ACHN (cell line): ENCODE results near the gene ELAVL1.
A peak's percentile ranks its signal among the peaks of the same experiment; 100 is the strongest.
"Not testable (repeated sequence)": the region's sequence is repeated elsewhere in the genome, so short reads cannot be mapped to it uniquely, and the experiment has no call there.

Experiments
- DNase-seq: peaks from one replicate; pipeline ENCODE4 v3.0.0-alpha.2; 2015
- in situ Hi-C: cut with HindIII; loops from 2 replicates; pipeline ENCODE4 v1.10.0; 2017; ENCODE audit warnings: low sequenced_read_pairs, low pct_ligation_motif_present, low pct_unique_long_range_greater_than_20kb

The ELAVL1 gene

GRCh38 chr19:7918615-7919421 is 86.6 kb downstream of the ELAVL1 start:
- in situ Hi-C loops, result no loop called here
- DNase-seq, result no peak

GRCh38 chr19:7918062-7918614 is 87.3 kb downstream of the ELAVL1 start:
- in situ Hi-C loops, DNase-seq: not testable (repeated sequence)

- in situ Hi-C loops, result no loop called here
- peak; percentile 64 for DNase-seq
These were observed 88.0 kb downstream of the ELAVL1 start for GRCh38 chr19:7917267-7918061.

GRCh38 chr19:7916955-7917266 is 88.5 kb downstream of the ELAVL1 start:
- no peak for DNase-seq
- in situ Hi-C loops, result no loop called here

- peak; percentile 59 for DNase-seq
- in situ Hi-C loops, result no loop called here
These were observed 89.1 kb downstream of the ELAVL1 start for GRCh38 chr19:7916103-7916954.

- no peak for DNase-seq
- in situ Hi-C loops, result no loop called here
These were observed 90.0 kb downstream of the ELAVL1 start for GRCh38 chr19:7915250-7916102.

GRCh38 chr19:7914598-7915045 is 90.8 kb downstream of the ELAVL1 start, which contains the start of gene TGFBR3L:
Gene TGFBR3L (plus strand): TSS chr19:7914830.
- in situ Hi-C loops, result no loop called here
- no peak for DNase-seq

GRCh38 chr19:7914099-7914498 is 91.3 kb downstream of the ELAVL1 start:
- in situ Hi-C loops, result no loop called here
- no peak for DNase-seq

GRCh38 chr19:7913652-7914051 is 91.8 kb downstream of the ELAVL1 start:
- in situ Hi-C loops, result no loop called here
- DNase-seq, result no peak

GRCh38 chr19:7912697-7913564 is 92.5 kb downstream of the ELAVL1 start:
- DNase-seq, result no peak
- in situ Hi-C loops, result no loop called here

- in situ Hi-C loops, result no loop called here
- DNase-seq, result no peak
These were observed 93.2 kb downstream of the ELAVL1 start for GRCh38 chr19:7912144-7912696.

GRCh38 chr19:7911508-7912143 is 93.8 kb downstream of the ELAVL1 start:
- in situ Hi-C loops, result no loop called here
- DNase-seq, result no peak

- in situ Hi-C loops, result no loop called here
- DNase-seq, result no peak
These were observed 94.9 kb downstream of the ELAVL1 start for GRCh38 chr19:7910321-7911161.

- DNase-seq, result no peak
- in situ Hi-C loops, result no loop called here
These were observed 95.9 kb downstream of the ELAVL1 start for GRCh38 chr19:7909471-7910067.
